HCT116 (cell line): ENCODE results near the gene SMYD3. TPM values are rescaled to one million over a fixed set of nuclear protein-coding genes. Genes with fewer than 3 reads are reported as not detected.

ENCODE experiments used
- ATAC-seq: fragments of 200-7000 bp; cut with Tn5 transposase; 2 replicates; pipeline ENCODE4 v1.9.1; 2020; ENCODE audit warnings: mild to moderate bottlenecking, moderate library complexity
- BruUV-seq: library from RNA; stranded (reverse); fragments of 400-500 nt; replicated peaks from 2 replicates; lab custom pipeline; 2021; lab: Mats Ljungman, UMichigan
- CTCF ChIA-PET: fragments of 300-600 bp; sonication (Branson Sonifier 250); formaldehyde crosslinking; loops from one replicate; lab custom pipeline; 2021; ENCODE audit warnings: antibody characterized with exemption; lab: Charles Lee
- POLR2A ChIA-PET: fragments of 300-600, 350-600 bp; sonication (Branson Sonifier 250); formaldehyde crosslinking; loops from one replicate; lab custom pipeline; 2021; ENCODE audit warnings: antibody characterized with exemption; lab: Charles Lee
- RAD21 ChIA-PET, 2 experiments: fragments of 300-600 bp; sonication (Branson Sonifier 250); formaldehyde crosslinking; loops; one replicate each; lab custom pipeline; 2023; ENCODE audit warnings: low total read pairs in 2 of 2; ENCODE audit not compliant: uncharacterized antibody in 2 of 2, unreplicated experiment in 2 of 2, low non-redundant PET in 1 of 2; lab: Charles Lee
- DNase-seq: peaks from one replicate; pipeline ENCODE4 v3.0.0-alpha.2; 2010; ENCODE audit warnings: low read depth, low spot score
- H2AFZ ChIP-seq: fragments of 200-600 bp; shearing (Covaris generic), sonication (generic); 2 replicates; pipeline ENCODE4 v1.6.1; 2017; ENCODE audit warnings: low read depth, mixed run types, mixed read lengths, antibody characterized with exemption, low read length; ENCODE audit not compliant: poor library complexity, severe bottlenecking
- H3K27ac ChIP-seq: 2 replicates; pipeline ENCODE4 v1.5.1; 2012; ENCODE audit warnings: low read depth, low read length
- H3K27me3 ChIP-seq: fragments of 200-600 bp; sonication (generic); 2 replicates; pipeline ENCODE4 v1.6.1; 2016; ENCODE audit warnings: mixed run types, low read length, mixed read lengths; ENCODE audit not compliant: insufficient read depth
- H3K36me3 ChIP-seq, 2 experiments: fragments of 200-500 bp in 1 of 2; fragments of 200-600 bp in 1 of 2; sonication (Bioruptor generic) in 1 of 2; sonication (generic) in 1 of 2; 2 replicates each; pipeline versions ENCODE4 v1.5.1 to v1.6.1; 2014 to 2016; ENCODE audit warnings: low read length in 2 of 2, inconsistent platforms in 1 of 2, mixed read lengths in 1 of 2, mixed run types in 1 of 2; ENCODE audit not compliant: insufficient read depth in 2 of 2, control insufficient read depth in 1 of 2
- H3K4me1 ChIP-seq, 2 experiments: fragments of 200-600 bp in 1 of 2; sonication (generic) in 1 of 2; 2 replicates each; pipeline versions ENCODE4 v1.5.1 to v1.6.1; 2012 to 2017; ENCODE audit warnings: low read length in 2 of 2, inconsistent platforms in 1 of 2, mild to moderate bottlenecking in 1 of 2, mixed read lengths in 1 of 2, mixed run types in 1 of 2, moderate library complexity in 1 of 2; ENCODE audit not compliant: insufficient read depth in 2 of 2, control insufficient read depth in 1 of 2
- H3K4me2 ChIP-seq: fragments of 200-600 bp; sonication (generic); 2 replicates; pipeline ENCODE4 v1.6.1; 2017; ENCODE audit warnings: mixed run types, low read length, mixed read lengths
- H3K4me3 ChIP-seq, 2 experiments: fragments of 200-600 bp in 1 of 2; sonication (generic) in 1 of 2; replicated peaks in 1 of 2; 2 replicates each; pipeline ENCODE4 v1.5.1; 2011 to 2016; ENCODE audit warnings: low read length in 2 of 2, control low read depth in 1 of 2, low read depth in 1 of 2, mild to moderate bottlenecking in 1 of 2, mixed read lengths in 1 of 2, mixed run types in 1 of 2
- H3K79me2 ChIP-seq: fragments of 200-600 bp; sonication (generic); 2 replicates; pipeline ENCODE4 v1.6.1; 2017; ENCODE audit warnings: mild to moderate bottlenecking, mixed run types, low read length, moderate library complexity, mixed read lengths; ENCODE audit not compliant: insufficient read depth
- H3K9ac ChIP-seq: fragments of 200-600 bp; sonication (generic); 2 replicates; pipeline ENCODE4 v1.6.1; 2016; ENCODE audit warnings: low read length, mixed read lengths
- H3K9me2 ChIP-seq: fragments of 200-600 bp; sonication (generic), shearing (Covaris generic); 2 replicates; pipeline ENCODE4 v1.6.1; 2017; ENCODE audit warnings: mixed run types, mild to moderate bottlenecking, moderate library complexity; ENCODE audit not compliant: insufficient read depth
- H3K9me3 ChIP-seq, 2 experiments: fragments of 200-500 bp in 1 of 2; fragments of 200-600 bp in 1 of 2; sonication (Bioruptor generic) in 1 of 2; sonication (generic) in 1 of 2; 2 replicates each; pipeline ENCODE4 v1.6.1; 2014 to 2017; ENCODE audit warnings: low read length in 2 of 2, mixed read lengths in 2 of 2, inconsistent platforms in 1 of 2, low read depth in 1 of 2, mild to moderate bottlenecking in 1 of 2, mixed run types in 1 of 2, moderate library complexity in 1 of 2; ENCODE audit not compliant: control insufficient read depth in 1 of 2, insufficient read depth in 1 of 2
- H4K20me1 ChIP-seq: fragments of 200-600 bp; sonication (generic), shearing (Covaris generic); 2 replicates; pipeline ENCODE4 v1.6.1; 2017; ENCODE audit warnings: mixed run types, mild to moderate bottlenecking, moderate library complexity; ENCODE audit not compliant: insufficient read depth
- JUND ChIP-seq: IDR thresholded peaks from 2 replicates; pipeline ENCODE4 v1.6.1; 2012
- MAX ChIP-seq: IDR thresholded peaks from 2 replicates; pipeline ENCODE4 v1.6.1; 2012
- REST ChIP-seq: IDR thresholded peaks from 2 replicates; pipeline ENCODE4 v1.6.1; 2012; ENCODE audit warnings: low read depth
- ZBTB33 ChIP-seq: IDR thresholded peaks from 2 replicates; pipeline ENCODE4 v1.6.1; 2011; ENCODE audit warnings: mild to moderate bottlenecking, low read length, moderate library complexity; ENCODE audit not compliant: insufficient replicate concordance; ENCODE audit errors: extremely low read depth
- intact Hi-C: fragments of 100-400 bp; cut with micrococcal nuclease; formaldehyde crosslinking; loops from 2 replicates; pipeline ENCODE4 v1.10.0; 2022
- total RNA-seq: library from RNA; stranded (reverse); gene quantifications from one replicate; pipeline ENCODE4 v1.2.1, GENCODE V29; 2021; ENCODE audit not compliant: unreplicated experiment

SMYD3 gene
- total RNA-seq, 1 experiment from 2014 or later, result 33.6 TPM

GRCh38 chr1:245800901-245801605 lies 706.0 kb downstream of the SMYD3 start:
- Histone ChIP-seq H3K79me2 (no peaks in the 10 kb centered on the region), H3K36me3 (no peaks in the 10 kb centered on the region), H3K27me3 (no peaks in the 10 kb centered on the region), H3K9me2 (no peaks in the 10 kb centered on the region), H4K20me1 (no peaks in the 10 kb centered on the region), H2AFZ (no peak overlapping the region), H3K4me3 (no peak overlapping the region), H3K27ac (no peak overlapping the region), H3K4me1 (no peaks in the 10 kb centered on the region), H3K9me3 (no peaks in the 10 kb centered on the region), H3K4me2 (no peak overlapping the region), H3K9ac (no peak overlapping the region)
- intact Hi-C loops, result no loop called here
- no TSS peak for BruUV-seq
- no peak for ATAC-seq
- RAD21 ChIA-PET, result no interaction called here
- CTCF ChIA-PET, result interaction anchor here (2.2 kb wide), 1 partner anchor 648 kb away, joined by 4 read pairs; no protein-coding TSS in a partner anchor
- POLR2A ChIA-PET, result no interaction called here
- no peak for DNase-seq
- TF ChIP-seq REST (no peak), MAX (no peak), ZBTB33 (no peak), JUND (no peak)
